IPS-NIHi11 (cell line): ENCODE results near the gene ZNF800.
A peak's percentile ranks its signal among the peaks of the same experiment; 100 is the strongest.

Source experiments
- DNase-seq: peaks from one replicate; pipeline ENCODE4 v3.0.0; 2012; ENCODE audit warnings: mixed read lengths, low spot score

ZNF800 gene

DNA sequence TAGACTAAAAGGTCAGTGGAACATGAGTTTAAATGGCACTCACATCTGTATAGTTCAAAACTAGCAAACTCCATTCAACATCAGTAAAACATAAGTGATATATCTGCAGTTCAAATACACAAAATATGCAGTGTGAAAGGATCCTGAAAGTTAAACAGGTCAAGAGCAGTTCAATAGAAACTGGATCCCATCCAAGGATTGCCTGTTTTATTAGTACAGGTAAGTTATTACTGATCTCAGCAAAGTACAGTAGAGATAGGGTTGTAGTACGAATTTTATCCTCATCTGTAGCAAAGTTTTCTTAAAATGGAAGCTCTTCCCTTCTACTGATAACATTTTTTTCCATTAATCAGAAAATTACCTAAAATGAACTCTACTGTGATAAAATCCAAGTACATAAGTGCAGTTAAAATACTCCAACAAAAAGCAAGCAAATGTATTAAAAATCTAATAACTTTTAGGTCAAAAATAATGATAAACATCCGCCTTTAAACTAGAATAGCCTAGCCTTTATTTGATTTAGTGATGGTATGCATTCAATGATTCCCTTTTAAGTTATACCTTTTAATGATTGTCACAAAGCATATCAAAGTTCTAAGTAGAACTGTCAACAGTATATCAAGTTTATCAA lies 2.2 kb downstream of the ZNF800 start:
- no peak for DNase-seq

DNA sequence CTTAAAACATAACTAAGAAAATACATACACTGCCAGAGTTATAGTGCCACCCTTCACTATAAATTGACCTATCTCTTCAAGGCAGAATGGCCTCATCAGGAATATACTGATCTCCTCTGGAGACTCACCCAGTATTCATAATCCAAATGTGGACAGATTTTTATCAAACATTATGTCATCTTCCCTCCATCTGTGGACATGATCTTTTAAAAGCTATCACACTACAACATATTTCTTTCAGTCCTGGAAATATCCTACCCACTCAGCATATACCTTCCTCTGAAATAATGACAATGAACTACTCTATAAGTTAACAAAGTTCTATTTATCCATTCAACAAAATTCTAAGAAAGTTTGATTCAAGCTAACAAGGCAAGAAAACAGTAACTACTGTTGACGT lies 3.2 kb downstream of the ZNF800 start:
- DNase-seq, result no peak

DNA sequence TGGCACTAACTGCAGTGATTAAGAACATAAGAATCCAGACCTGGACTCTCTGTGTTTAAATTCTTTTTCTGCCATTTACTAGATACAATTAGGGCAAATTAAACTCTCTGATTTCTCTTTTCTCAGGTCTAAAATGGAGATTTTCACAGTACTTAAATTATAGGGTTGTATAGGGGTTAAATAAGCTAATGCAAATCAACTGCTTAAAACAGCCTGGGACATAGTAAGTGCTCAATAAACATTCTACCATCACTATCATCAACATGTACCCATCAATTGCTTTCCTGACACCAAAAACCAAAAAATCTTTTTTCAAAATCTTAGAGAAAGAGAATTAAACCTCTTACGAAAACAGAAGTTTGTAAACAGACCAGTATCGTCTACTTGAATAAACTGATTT lies 4.5 kb downstream of the ZNF800 start:
- no peak for DNase-seq

DNA sequence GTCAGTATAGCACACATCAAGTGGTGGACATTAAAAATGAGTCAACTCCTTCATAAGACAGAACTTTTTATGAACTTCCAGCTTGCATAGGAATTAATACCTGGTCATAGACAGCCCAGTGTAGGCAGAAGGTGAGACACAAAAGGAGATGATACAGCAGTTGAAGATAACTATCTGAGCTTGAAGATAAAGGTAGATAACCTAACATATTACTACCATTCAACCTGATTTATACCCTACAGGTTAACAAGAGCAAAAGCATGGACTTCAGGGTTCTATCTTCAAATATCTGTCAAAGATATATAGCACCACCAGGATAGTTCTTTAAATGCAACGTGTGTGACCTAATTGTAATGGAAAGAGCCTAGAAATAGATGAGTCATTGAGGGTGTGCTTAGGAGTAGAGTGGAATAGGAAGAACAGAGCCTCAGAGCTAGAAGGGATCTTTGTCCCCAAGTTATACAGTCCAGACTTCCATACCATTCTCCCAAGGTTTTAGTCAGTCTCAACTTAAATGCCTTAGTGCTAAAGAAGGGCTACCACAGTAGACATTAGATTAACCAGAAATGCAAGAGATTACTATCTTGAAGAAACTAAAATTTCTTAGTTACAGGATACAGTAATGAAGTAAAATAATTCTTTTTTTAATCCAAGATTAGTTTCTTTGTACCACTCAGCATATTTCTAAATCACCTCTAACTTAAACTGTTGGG lies 9.2 kb downstream of the ZNF800 start:
- DNase-seq, result no peak

DNA sequence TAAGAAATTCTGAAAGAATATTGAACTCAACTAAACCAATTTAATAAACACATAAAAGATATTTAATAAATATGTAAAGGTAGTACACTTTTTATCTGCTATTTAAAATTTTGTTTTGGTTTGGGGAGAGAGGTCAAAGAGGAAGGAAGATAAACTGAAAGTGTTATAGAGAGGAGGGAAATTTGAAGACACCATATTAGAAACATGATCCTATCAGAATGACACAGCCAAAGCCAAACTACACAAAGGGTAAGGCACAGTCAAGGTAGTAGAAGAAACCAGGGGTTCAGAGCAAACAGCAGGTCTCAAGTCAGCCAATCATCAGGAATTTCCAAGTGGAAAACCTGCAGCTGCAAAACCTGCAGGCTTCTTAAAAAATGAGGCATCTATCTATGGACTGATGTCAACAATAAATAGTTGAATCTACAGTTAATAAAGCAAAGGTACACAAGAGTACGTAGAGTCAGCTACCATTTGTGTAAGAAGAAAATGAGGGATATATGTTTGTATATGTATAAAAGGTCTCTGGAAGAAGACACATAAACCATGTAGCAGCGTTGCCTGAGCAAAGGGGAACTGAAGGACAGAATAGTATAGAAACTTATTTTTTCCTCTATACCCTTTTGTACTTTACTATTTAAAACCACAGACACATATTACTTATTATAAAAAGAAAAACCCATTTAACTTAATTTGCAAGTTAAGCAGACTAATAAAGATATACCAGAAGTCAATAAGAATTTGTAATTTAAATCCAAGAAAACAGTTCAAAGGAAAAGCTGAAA lies 10.0 kb downstream of the ZNF800 start:
- no peak for DNase-seq

DNA sequence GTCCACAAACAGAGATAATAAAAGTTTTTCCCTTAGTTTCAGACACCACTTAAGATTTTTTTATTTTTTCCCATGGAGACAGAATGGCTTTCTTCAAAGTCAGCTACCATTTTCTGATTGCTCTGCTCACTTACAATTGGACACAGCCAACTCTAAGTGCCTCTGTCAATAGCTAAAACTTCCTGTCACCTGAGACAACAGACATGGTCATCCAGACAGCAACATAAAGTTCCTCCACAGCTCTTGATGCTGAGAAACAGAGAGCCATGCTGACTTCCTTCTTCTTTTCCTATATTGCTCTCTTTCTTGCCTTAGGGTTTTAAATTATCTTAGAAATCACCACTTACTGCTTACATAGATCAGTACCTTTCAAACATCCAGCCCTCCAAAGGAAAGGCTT lies 12.0 kb downstream of the ZNF800 start:
- DNase-seq, result no peak

DNA sequence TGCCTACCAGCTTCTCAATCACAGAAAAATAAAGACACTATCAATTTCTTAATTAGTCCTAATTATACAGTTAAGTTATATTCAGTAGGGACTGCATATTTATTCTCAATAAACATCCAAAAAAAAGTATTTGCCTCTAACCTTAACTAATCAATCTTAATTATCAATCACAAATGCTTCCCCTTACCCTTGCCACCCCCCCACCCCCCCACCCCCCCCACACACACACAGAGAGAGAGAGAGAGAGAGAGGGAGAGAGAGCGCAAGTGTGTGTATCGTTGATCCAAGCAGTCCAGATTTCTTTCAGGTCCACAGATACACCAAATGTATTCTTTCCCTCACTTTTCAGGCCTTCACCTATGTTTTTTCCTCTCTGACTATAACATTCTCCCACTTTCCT lies 12.9 kb downstream of the ZNF800 start:
- DNase-seq, result no peak

DNA sequence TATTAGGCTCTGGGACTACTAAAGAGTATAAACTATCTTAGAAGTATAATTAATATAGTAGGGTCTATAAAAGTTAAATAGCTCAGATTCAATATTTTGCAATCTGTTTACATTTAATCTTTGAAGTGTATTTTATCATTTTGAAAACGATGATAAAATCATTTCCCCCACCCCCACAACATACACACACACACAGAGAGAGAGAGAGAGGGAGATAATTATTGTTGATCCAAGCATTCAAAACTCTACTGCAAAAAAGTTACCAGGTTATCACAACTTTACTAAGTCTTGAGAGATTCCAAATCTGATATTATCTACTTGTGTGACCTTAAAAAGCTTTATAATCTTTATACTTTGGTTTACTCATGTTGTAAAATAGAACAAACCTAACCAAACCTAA lies 14.0 kb downstream of the ZNF800 start:
- DNase-seq, result no peak

DNA sequence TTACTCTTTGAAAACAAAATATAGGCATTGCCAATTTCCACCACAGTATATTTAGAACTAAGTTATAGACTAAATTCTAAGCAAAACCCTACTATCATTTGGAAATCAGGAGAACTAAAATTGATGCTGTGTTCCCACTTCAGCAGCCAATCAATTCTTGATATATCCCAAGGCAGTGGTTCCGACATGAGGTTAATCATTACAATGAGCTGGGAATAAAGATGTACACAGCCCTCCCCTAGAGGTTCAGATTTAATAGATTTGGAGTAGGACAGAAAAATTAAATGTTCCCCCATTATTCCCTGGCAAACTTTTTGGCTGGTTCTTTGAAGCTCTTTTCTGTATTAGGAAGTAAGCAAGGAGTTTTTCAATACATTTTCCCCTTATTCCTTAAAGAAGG lies 15.1 kb downstream of the ZNF800 start:
- no peak for DNase-seq

DNA sequence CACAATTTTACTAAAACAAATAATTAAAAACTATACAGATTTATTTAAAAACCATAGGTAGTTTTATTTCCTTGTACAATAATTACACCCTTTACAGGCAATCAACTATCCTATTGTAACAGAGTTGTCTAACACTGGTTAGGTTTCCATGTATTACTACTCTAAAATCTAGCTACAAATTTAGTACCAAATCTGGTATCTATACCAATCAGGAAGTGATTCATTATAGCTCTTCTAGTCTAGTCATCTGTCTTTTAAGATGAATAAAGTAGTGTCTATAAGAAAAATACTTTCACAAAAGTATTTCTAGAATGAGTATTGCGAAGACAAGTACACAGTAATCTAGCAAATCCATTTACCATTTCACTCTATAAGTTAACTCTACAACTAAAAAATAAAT lies 16.9 kb downstream of the ZNF800 start:
- DNase-seq, result no peak

DNA sequence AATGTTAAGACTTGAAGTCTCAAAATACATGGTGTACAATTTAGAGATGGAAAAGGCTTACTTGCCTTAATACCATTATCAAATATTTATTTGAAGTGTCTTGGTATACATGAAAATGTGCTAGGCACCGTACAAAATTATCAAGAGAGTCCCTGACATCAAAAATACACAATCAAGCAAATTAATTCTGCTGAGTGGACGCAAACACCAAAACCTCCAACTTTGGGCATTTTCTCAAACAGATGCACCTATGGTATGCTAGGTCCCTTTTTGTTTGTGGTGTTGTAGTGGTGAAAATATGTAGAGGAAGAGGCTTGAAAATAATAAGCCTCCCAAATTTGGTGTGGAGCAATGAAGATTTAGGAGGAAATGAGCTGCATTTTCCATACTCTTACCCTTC lies 24.8 kb downstream of the ZNF800 start:
- DNase-seq, result no peak

DNA sequence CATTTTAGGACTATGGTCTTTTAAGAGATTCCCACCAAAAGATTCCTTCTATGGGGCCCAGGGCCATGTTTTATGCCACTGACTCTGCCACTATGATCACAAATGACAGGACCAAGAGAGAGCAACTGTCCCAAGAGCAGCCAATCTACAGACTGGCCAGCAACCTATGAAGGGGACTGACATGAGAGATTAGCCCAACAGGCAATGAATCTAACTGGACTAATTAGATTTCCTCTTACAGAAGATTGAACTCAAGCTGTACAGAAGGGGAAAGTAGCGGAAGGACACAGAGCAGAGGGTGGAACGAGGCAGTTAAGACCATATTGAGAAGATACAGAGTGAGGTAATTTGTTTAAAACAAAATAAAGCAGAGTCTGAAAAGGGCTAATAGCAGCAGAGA lies 25.8 kb downstream of the ZNF800 start:
- DNase-seq, result no peak

DNA sequence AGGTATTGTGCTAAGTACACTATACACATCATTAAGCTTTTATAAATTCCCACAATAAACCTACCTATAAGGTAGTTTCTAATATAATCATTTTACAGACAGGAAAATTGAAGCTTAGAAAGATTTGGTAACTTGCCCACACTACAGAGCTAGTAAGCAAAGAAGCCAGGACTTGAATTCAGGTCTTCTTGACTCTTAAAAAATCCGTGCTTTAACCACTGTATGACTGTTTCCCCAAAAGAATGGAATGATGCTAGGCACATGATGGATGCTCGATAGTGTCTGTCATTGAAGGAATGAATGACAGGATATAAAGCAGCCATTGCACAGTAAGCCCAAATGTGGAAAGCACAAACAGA lies 26.6 kb downstream of the ZNF800 start:
- no peak for DNase-seq

DNA sequence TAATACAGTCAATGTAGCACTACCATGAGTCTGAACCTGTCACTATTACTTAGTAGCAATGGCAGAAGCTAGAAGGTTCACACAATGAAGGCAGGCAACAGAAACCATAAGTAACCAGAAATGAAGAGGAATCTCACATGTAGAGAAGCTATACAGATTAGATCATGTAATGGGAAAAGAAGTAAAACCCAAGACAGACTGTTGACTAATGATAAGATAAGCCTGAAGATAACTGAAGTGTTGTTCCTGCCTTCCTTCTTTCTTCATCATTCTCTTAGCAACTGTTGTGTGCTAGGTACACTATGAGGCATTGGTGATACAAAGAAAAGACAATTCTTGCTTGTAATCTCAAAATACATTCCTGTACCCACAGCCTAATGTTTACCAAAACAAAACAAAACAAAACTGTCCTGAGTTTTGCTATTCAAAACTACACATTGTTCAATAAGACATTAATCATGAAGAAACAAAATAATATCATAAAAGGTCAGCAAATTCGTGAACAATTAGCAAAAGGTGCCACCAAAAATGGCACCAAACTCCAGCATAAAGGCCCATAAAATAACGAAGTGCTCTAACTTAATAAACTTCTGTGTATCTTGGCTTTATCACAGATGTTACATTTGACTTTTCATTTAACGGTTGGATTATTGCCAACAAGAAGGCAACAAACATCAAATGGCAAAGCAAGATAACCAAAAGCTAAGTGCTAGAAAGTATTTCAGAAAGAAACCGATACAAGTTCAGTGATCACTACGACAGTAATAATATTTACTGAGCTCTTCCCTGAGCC lies 27.1 kb downstream of the ZNF800 start:
- no peak for DNase-seq

DNA sequence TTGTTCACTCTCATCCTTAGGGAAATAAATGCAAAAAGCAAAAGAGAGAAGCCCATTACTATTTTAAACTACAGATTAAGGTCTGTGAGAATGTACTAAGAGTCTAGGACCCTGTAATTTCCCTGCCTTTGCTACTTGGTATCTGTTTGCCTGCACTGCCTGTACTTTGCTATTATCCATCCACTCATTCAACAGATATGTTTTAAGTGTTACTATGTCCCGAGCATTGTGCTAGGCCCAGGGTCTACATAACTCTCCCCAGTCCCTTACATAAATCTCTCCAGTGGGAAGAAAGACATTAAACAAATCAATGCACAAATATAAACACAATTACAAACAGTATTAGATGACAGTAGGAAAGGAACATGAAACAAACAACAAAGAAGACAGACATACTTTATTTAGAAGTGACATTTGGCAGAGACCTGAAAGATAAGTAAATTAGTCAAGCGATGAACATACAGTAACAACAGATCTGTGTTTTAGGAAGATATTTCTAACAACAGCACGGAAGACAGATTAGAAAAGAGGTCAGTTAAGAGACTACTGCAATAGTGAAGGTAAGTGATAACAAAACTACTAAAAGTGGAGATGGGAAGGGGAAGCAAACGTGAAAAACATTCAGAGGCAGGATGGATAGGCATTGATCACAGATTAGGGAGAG lies 30.0 kb downstream of the ZNF800 start:
- DNase-seq, result no peak

DNA sequence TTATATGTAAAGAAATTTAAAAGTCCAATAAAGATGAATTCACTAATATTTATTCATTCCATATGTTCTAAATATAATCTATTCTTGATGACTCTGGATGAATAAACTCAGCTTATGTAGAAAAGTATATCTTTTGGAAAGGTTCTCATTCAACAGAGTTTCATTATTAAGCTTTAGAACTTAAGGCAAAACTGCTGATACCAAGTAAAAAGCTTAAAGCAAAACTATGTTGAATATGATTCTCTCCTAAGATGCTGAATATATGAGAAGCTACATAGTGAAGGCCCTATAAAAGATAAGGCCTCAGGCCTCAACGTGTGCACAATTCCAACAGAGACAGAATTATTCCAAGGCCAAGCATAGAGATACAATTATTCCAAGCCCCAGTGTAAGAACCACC lies 30.8 kb downstream of the ZNF800 start:
- no peak for DNase-seq

DNA sequence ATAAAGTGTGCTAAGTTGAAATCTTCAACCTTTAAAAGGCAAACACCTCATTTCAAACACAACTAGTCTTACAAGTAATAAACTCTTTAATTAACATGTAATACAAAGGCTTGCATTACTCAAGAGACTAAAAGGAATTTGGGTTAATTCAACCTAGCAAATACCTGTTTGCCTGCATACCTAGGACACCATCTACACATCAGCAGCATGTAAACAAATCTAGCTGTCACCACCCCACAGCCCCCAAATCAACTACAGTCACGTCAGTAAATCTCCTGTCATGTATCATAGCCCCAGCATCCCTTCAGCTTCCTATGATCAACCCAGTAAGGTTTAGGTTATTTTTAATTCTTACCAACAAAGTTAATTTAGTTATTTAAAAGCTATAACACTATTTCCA lies 33.5 kb downstream of the ZNF800 start:
- DNase-seq, result no peak

DNA sequence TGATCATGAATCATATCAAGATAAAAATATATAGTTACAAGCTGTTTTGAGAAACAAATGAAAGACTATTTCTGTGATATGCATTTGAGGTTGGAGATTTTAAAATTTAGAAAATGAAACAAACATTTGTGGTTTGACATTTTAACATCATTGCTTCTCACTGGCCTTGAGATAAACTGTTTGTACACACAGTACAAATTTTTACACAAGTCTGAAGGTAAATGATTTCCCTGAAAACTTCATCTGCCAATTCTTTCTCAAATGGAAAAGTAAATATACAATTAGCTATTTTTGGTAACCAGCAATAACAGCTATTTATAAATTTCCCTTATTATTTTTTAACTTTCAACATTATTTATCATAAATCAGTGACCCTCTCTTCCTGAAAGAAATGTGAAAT lies 38.6 kb downstream of the ZNF800 start:
- no peak for DNase-seq

DNA sequence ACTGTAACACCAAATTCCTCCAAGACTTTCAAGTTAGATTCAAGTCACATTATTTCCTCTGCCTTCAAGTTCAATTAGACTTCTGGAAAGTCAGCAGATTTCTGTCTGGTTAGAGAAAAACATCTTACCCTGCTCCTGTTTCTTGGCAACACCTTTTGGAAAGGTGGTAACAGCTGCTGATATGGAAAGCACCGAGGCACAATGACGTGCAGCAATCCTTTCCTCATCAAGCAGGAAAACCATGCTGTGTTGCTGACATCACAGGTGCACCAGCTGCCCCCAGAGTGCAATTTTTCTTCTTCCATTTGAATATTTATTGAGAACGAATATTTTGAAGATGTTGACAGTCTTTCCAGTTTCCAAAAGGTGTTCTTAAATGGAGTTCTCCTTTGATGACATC lies 41.9 kb downstream of the ZNF800 start:
- DNase-seq, result no peak

DNA sequence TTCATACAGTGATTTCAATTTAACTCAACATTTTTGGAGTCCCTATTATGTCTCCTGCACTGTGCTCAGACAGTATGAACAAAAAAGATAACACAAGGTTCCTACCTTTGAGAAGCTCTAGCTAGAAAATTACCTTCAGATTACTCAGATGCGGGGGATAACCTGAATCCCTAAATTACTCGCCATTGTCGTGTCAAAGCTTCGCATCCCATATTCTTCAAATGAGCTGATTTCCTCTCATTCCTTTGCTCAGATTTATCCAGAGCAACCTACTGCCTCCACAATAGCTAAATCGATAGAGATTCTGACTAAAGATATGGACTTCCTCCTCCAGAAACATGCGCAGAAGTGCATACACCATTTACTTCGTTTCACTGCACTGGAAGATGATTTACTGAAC lies 42.6 kb downstream of the ZNF800 start:
- no peak for DNase-seq

DNA sequence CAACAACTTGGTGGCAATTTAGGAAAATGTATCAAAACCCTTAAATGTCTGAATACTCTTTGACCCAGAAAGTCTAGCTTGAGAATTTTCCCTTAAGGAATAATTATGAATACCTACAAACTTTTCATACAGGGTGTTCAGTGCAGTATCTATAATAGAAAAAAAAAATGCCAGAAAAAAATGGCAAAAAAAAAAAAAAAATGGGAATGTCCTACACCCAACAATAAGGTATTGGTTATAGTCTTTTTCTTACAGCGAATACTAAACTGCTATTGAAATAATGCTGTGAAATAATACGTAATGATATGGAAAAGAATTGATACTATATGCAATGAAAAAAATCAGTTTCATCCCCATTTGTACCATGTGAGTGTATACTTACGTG lies 44.3 kb downstream of the ZNF800 start:
- DNase-seq, result no peak

DNA sequence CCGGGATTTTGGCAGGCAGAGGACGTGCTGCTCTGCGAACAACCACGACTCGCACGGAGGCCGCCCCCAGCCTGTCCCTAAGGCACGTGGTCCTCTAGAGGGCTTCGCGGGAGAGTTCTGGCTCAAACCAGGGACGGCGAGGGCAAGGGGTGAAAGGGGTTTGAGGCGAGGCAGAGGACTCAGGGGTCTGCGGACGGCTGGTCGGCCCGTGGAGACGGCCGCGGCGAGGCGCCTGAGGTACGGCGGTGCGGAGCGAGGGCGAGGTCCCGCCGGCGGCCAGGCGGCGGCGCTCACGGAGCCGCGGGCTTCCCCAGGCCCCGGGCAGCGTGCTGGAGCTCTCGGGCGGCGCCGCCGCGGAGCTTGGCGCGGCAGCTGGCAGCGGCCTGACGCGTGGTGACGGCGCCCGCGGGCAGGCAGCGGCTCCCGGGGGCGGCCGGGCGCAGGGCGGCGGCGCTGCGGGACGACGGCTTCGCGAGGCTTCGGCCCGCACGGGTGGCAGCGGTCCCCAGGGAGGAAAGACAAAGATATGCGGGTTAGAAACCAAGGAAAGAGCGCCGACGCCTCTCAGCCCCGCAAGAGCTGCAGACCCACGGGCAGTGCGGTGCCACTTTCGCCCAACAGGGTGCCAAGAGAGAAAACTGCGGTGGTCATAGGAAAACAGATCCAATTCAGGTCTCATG lies 44.8 kb downstream of the ZNF800 start:
- peak; percentile 95 for DNase-seq
